Panc1 (cell line): ENCODE measurements around the gene ARFIP1.

ENCODE experiments used
- CTCF ChIP-seq: fragments of 450-650 bp; IDR thresholded peaks from 2 replicates; pipeline ENCODE4 v1.5.1; 2017; ENCODE audit warnings: mild to moderate bottlenecking
- POLR2AphosphoS5 ChIP-seq: IDR thresholded peaks from 2 replicates; pipeline ENCODE4 v1.6.1; 2012; ENCODE audit warnings: mild to moderate bottlenecking, low read depth, low read length, moderate library complexity

- TF ChIP-seq CTCF (0 out of 2 replicates have a peak, but pooled peaks have one; percentile 2), POLR2AphosphoS5 (no peak)
Observed at GRCh38 chr4:152935631-152936445, 156.1 kb downstream of the ARFIP1 start, which contains the start of gene FHDC1.
